Prostate gland (tissue), 2 donors: ENCODE data around the gene DPP3.

ENCODE experiments used
- POLR2A ChIP-seq: fragments of 450-650 bp; IDR thresholded peaks from one replicate; pipeline ENCODE4 v1.6.1; 2016; ENCODE audit warnings: antibody characterized with exemption, mild to moderate bottlenecking
- POLR2AphosphoS5 ChIP-seq: sonication (generic); formaldehyde crosslinking; IDR thresholded peaks from one replicate; pipeline ENCODE4 v1.6.1; 2017; ENCODE audit warnings: antibody characterized with exemption
- TF ChIP-seq, protein P1 (sequence below), 4 experiments: fragments of 200-600 bp in 2 of 4; fragments of 450-650 bp in 2 of 4; sonication (generic) in 2 of 4; IDR thresholded peaks; 1 replicate in 3 of 4; 2 replicates in 1 of 4; pipeline ENCODE4 v1.5.1; 2016 to 2019; ENCODE audit warnings: antibody characterized with exemption in 4 of 4, mild to moderate bottlenecking in 2 of 4, moderate library complexity in 2 of 4

DNA sequence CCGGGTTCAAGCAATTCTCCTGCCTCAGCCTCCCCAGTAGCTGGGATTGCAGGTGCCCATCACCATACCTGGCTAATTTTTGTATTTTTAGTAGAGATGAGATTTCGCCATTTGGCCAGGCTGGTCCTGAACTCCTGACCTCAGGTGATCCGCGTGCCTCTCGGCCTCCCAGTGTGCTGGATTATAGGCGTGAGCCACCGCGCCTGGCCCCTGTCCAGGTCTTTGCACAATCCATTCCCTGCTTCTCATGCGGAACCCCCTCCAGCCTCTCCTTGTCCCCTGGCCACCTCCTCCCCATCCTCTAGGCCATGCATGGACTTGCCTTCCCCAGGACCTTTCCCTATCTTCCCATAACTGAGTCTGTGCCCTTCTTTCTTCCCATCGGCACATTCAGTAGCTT, 8.7 kb downstream of the DPP3 start:
- TF ChIP-seq, protein P1, sequence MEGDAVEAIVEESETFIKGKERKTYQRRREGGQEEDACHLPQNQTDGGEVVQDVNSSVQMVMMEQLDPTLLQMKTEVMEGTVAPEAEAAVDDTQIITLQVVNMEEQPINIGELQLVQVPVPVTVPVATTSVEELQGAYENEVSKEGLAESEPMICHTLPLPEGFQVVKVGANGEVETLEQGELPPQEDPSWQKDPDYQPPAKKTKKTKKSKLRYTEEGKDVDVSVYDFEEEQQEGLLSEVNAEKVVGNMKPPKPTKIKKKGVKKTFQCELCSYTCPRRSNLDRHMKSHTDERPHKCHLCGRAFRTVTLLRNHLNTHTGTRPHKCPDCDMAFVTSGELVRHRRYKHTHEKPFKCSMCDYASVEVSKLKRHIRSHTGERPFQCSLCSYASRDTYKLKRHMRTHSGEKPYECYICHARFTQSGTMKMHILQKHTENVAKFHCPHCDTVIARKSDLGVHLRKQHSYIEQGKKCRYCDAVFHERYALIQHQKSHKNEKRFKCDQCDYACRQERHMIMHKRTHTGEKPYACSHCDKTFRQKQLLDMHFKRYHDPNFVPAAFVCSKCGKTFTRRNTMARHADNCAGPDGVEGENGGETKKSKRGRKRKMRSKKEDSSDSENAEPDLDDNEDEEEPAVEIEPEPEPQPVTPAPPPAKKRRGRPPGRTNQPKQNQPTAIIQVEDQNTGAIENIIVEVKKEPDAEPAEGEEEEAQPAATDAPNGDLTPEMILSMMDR (IDR thresholded peaks at IDR 0.05), result no peak
- TF ChIP-seq POLR2A, result no peak
- no peak for TF ChIP-seq POLR2AphosphoS5
